ENCODE data around the gene POLR3A. TPM values are rescaled to one million over a fixed set of nuclear protein-coding genes. Genes with fewer than 3 reads are reported as not detected.

The POLR3A gene
- polyA plus RNA-seq, 1 of the 3 experiments (the other 2 are of a cell fraction) = 10.8 TPM

DNA sequence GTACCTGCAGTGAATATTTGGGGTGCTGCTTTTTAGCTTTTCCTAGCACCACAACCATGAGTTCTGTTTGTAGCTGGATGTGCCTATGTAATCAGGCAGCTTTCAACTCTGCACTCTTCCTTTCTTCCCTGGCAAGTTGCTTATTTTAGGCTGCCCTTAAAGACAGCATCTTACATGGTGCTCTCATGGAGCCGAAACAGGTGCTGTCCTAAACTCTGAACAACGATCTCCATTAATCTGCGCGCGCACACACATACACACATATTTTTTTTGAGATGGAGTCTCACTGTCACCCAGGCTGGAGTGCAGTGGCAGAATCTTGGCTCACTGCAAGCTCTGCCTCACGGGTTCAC, 13.4 kb upstream of the POLR3A start:
- peaks cover 52% of the 10 kb centered on the region for H3F3A ChIP-seq (replicated peaks; ENCODE audit: insufficient read depth)
- H3K4me1 ChIP-seq (ENCODE audit: control insufficient read depth in 1 of 2, insufficient read depth in 2 of 2, low read depth in 1 of 2, low read length in 1 of 2) = peaks cover 26 to 37% of the 10 kb centered on the region in 2 experiments
- no peaks in the 10 kb centered on the region for H3K9me2 ChIP-seq
- H3K9ac ChIP-seq = no peak overlapping the region
- POLR2A ChIA-PET = interaction anchor here (0.6 to 1.1 kb wide), 2 partner anchors 10 to 250 kb away, joined by 3 read pairs; no protein-coding TSS in a partner anchor
- no peaks in the 10 kb centered on the region for H3K27me3 ChIP-seq (ENCODE audit: insufficient read depth)
- DNase-seq = no peak
- H3K9me3 ChIP-seq = no peaks in the 10 kb centered on the region
- CTCF ChIA-PET = interaction anchor here (1.0 to 1.5 kb wide), 2 partner anchors 9 to 10 kb away, joined by 4 to 5 read pairs; no protein-coding TSS in a partner anchor
- no peak overlapping the region for H3K4me3 ChIP-seq (ENCODE audit: low read depth in 2 of 2, low read length in 1 of 2)
- H3K79me2 ChIP-seq (ENCODE audit: insufficient read depth) = peaks cover 26% of the 10 kb centered on the region
- no peak overlapping the region for H3K4me2 ChIP-seq
- H4K20me1 ChIP-seq (ENCODE audit: insufficient read depth) = peaks cover 59% of the 10 kb centered on the region
- H2AFZ ChIP-seq (ENCODE audit: low read depth) = no peak overlapping the region
- TF ChIP-seq, protein P1, sequence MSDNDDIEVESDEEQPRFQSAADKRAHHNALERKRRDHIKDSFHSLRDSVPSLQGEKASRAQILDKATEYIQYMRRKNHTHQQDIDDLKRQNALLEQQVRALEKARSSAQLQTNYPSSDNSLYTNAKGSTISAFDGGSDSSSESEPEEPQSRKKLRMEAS (IDR thresholded peaks at IDR 0.05; ENCODE audit: low read depth) = no peak
- H3K36me3 ChIP-seq (replicated peaks in 1 of 2; ENCODE audit: control insufficient read depth in 1 of 2, insufficient read depth in 2 of 2, low read length in 1 of 2) = peaks cover 46 to 48% of the 10 kb centered on the region in 2 experiments
- H3K27ac ChIP-seq (ENCODE audit: low read depth in 2 of 2, low read length in 1 of 2) = peak overlapping the region in 1 of 2 experiments; percentile 50; a peak in 1 of 4 replicates
- 88% methylated on average over 3 of the region's 6 CpGs for WGBS (ENCODE audit: low lambda C conversion rate)

- H4K20me1 ChIP-seq (ENCODE audit: insufficient read depth) = peaks cover 64% of the 10 kb centered on the region
- no peaks in the 10 kb centered on the region for H3K27me3 ChIP-seq (ENCODE audit: insufficient read depth)
- no peaks in the 10 kb centered on the region for H3K9me2 ChIP-seq
- no peak overlapping the region for H3K4me2 ChIP-seq
- TF ChIP-seq TAF1 (IDR thresholded peaks at IDR 0.05; ENCODE audit: borderline replicate concordance, low read depth, low read length) = no peak
- no peak for TF ChIP-seq NRF1 (IDR thresholded peaks at IDR 0.05; ENCODE audit: low read depth, low read length)
- no peak for TF ChIP-seq JUND (IDR thresholded peaks at IDR 0.05)
- TF ChIP-seq, protein P2, sequence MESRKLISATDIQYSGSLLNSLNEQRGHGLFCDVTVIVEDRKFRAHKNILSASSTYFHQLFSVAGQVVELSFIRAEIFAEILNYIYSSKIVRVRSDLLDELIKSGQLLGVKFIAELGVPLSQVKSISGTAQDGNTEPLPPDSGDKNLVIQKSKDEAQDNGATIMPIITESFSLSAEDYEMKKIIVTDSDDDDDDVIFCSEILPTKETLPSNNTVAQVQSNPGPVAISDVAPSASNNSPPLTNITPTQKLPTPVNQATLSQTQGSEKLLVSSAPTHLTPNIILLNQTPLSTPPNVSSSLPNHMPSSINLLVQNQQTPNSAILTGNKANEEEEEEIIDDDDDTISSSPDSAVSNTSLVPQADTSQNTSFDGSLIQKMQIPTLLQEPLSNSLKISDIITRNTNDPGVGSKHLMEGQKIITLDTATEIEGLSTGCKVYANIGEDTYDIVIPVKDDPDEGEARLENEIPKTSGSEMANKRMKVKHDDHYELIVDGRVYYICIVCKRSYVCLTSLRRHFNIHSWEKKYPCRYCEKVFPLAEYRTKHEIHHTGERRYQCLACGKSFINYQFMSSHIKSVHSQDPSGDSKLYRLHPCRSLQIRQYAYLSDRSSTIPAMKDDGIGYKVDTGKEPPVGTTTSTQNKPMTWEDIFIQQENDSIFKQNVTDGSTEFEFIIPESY (IDR thresholded peaks at IDR 0.05; ENCODE audit: borderline replicate concordance, low read depth) = no peak
- TF ChIP-seq, protein P3, sequence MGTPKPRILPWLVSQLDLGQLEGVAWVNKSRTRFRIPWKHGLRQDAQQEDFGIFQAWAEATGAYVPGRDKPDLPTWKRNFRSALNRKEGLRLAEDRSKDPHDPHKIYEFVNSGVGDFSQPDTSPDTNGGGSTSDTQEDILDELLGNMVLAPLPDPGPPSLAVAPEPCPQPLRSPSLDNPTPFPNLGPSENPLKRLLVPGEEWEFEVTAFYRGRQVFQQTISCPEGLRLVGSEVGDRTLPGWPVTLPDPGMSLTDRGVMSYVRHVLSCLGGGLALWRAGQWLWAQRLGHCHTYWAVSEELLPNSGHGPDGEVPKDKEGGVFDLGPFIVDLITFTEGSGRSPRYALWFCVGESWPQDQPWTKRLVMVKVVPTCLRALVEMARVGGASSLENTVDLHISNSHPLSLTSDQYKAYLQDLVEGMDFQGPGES (IDR thresholded peaks at IDR 0.05; ENCODE audit: low read depth, low read length) = no peak
- TF ChIP-seq, protein P1 (IDR thresholded peaks at IDR 0.05; ENCODE audit: low read depth) = no peak
- no peak for TF ChIP-seq MEF2A (IDR thresholded peaks at IDR 0.05; ENCODE audit: borderline replicate concordance, low read depth)
- no peak for TF ChIP-seq SIN3A (IDR thresholded peaks at IDR 0.05; ENCODE audit: borderline replicate concordance, low read depth, low read length)
- no peak for TF ChIP-seq FOSL2 (IDR thresholded peaks at IDR 0.05; ENCODE audit: borderline replicate concordance, low read depth)
- TF ChIP-seq RAD21 (IDR thresholded peaks at IDR 0.05; ENCODE audit: low read length) = no peak
- no peak for TF ChIP-seq TEAD4 (IDR thresholded peaks at IDR 0.05; ENCODE audit: borderline replicate concordance, insufficient read depth)
- no peak for TF ChIP-seq SMC3 (IDR thresholded peaks at IDR 0.05; ENCODE audit: low read depth, low read length)
- TF ChIP-seq USF2 (IDR thresholded peaks at IDR 0.05; ENCODE audit: borderline replicate concordance, low read depth, low read length) = no peak
- no peak for TF ChIP-seq FOXM1 (IDR thresholded peaks at IDR 0.05; ENCODE audit: low read depth)
- no peak for TF ChIP-seq YY1 (IDR thresholded peaks at IDR 0.05; ENCODE audit: low read depth)
- TF ChIP-seq REST (IDR thresholded peaks at IDR 0.05; ENCODE audit: low read depth, low read length) = no peak
- no peak for TF ChIP-seq RXRA (IDR thresholded peaks at IDR 0.05; ENCODE audit: borderline replicate concordance, low read depth)
- no peak for TF ChIP-seq TCF12 (IDR thresholded peaks at IDR 0.05)
- ChIA-PET POLR2A (interaction anchor here (0.6 to 1.1 kb wide), 2 partner anchors 10 to 251 kb away, joined by 3 read pairs; no protein-coding TSS in a partner anchor), CTCF (interaction anchor here (1.0 to 1.5 kb wide), 2 partner anchors 9 to 11 kb away, joined by 4 to 5 read pairs; no protein-coding TSS in a partner anchor)
- H3K9me3 ChIP-seq = no peaks in the 10 kb centered on the region
- 96% methylated on average over 2 of the region's 2 CpGs for WGBS (ENCODE audit: low lambda C conversion rate)
- H3K9ac ChIP-seq = no peak overlapping the region
- peaks cover 51 to 53% of the 10 kb centered on the region in 2 experiments for H3K36me3 ChIP-seq (replicated peaks in 1 of 2; ENCODE audit: control insufficient read depth in 1 of 2, insufficient read depth in 2 of 2, low read length in 1 of 2)
- H3K27ac ChIP-seq (ENCODE audit: low read depth in 2 of 2, low read length in 1 of 2) = peak overlapping the region in 1 of 2 experiments; percentile 6; a peak in 2 of 4 replicates
- no peak overlapping the region for H2AFZ ChIP-seq (ENCODE audit: low read depth)
- no peak overlapping the region for H3K4me3 ChIP-seq (ENCODE audit: low read depth in 2 of 2, low read length in 1 of 2)
- peaks cover 26 to 39% of the 10 kb centered on the region in 2 experiments for H3K4me1 ChIP-seq (ENCODE audit: control insufficient read depth in 1 of 2, insufficient read depth in 2 of 2, low read depth in 1 of 2, low read length in 1 of 2)
- H3K79me2 ChIP-seq (ENCODE audit: insufficient read depth) = peaks cover 31% of the 10 kb centered on the region
- H3F3A ChIP-seq (replicated peaks; ENCODE audit: insufficient read depth) = peaks cover 57% of the 10 kb centered on the region
- DNase-seq = no peak
These were observed 12.9 kb upstream of the POLR3A start for GRCh38 chr10:78042058-78042751.

Measured in SK-N-SH (cell line).